ENCODE data around the gene TANC1.

GRCh38 chr2:159133797-159134196, 165.4 kb downstream of the TANC1 start:
- no peak for TF ChIP-seq CTCF (IDR thresholded peaks at IDR 0.05)
- no peak for TF ChIP-seq ZFX (IDR thresholded peaks at IDR 0.05; ENCODE audit: borderline replicate concordance)
